ENCODE data around the gene LMO2. TPM values are rescaled to one million over a fixed set of nuclear protein-coding genes. Genes with fewer than 3 reads are reported as not detected.

Gene LMO2
- total RNA-seq, 6 donors from 2014 or later: 7.3 to 58.5 (median 34.1) TPM

DNA sequence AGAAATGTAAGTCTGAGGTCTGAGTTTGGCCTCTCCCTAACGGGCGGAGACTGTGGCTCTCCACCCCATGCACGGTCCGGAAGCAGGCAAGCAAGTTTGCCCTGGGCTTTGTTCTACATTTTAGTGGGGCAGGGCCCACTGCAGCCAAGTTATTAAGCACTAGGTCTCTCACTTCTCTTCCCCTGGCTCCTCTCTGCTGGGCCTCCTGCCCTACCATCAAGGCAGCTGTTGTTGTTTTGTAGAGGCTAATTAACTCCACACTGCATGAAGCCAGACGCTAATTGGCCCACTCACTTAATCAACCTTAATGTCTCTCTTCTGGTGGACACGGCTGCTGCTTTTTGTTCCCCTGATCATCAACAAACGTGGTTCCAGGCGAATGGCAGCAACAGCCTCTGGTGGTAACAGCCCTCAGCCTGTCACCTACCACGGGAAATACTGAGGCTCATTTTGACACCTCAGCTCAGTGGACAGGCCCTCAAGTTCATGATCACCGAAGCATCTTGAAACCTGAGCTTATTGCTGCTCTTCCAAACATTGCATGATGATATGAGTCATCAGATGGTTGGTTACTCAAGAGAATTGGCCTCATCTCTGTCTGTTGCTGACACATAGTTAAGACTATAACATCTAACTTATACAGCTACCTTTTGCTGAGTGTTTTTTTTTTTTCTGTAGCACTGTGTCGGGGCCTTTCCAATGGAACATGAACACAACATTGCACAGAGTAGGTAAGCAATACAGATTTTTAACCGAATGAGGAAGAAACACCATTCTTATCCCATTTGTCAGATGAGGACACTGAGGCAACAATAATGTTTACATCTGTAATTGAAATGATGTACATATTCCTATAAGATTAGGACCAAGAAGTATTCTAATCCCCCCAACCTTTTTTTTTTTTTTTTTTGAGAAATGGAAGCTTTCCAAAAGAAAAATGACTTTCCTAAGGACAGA lies 20.8 kb upstream of the LMO2 start:
- WGBS, 2 donors: 46 to 67% methylated on average over 11 to 12 of the region's 12 CpGs
- TF ChIP-seq EP300 (IDR thresholded peaks at IDR 0.05) (no peak), CTCF (IDR thresholded peaks at IDR 0.05) (no peak), POLR2AphosphoS5 (IDR thresholded peaks at IDR 0.05) (peak in 1 of 2 donors; percentile 44), POLR2A (IDR thresholded peaks at IDR 0.05) (no peak)
- Histone ChIP-seq H3K4me1 (peaks cover 0 to 6% (median 3%) of the 10 kb centered on the region in 4 donors), H3K4me3 (no peak overlapping the region), H3K27ac (peak overlapping the region; percentile 44 to 71 (median 49)), H3K9me3 (no peaks in the 10 kb centered on the region), H3K36me3 (no peaks in the 10 kb centered on the region), H3K27me3 (no peaks in the 10 kb centered on the region)
- ATAC-seq (ENCODE audit: low FRiP score in 2 of 2) (peak in 1 of 2 donors; percentile 89), DNase-seq (no peak)

- Histone ChIP-seq H3K4me3 (no peak overlapping the region), H3K27ac (no peak overlapping the region), H3K36me3 (no peaks in the 10 kb centered on the region), H3K4me1 (peaks cover 0 to 6% (median 3%) of the 10 kb centered on the region in 4 donors), H3K9me3 (no peaks in the 10 kb centered on the region), H3K27me3 (no peaks in the 10 kb centered on the region)
- ATAC-seq (ENCODE audit: low FRiP score in 2 of 2) (no peak), DNase-seq (no peak)
- TF ChIP-seq CTCF (IDR thresholded peaks at IDR 0.05) (no peak), EP300 (IDR thresholded peaks at IDR 0.05) (no peak), POLR2AphosphoS5 (IDR thresholded peaks at IDR 0.05) (no peak), POLR2A (IDR thresholded peaks at IDR 0.05) (no peak)
Measured at GRCh38 chr11:33910958-33911339, 19.1 kb upstream of the LMO2 start.

GRCh38 chr11:33910296-33910957 lies 18.6 kb upstream of the LMO2 start:
- DNase-seq: no peak
- Histone ChIP-seq H3K4me3 (no peak overlapping the region), H3K36me3 (no peaks in the 10 kb centered on the region), H3K27me3 (no peaks in the 10 kb centered on the region), H3K27ac (no peak overlapping the region), H3K9me3 (no peaks in the 10 kb centered on the region), H3K4me1 (peaks cover 0 to 6% (median 3%) of the 10 kb centered on the region in 4 donors)
- TF ChIP-seq POLR2A (IDR thresholded peaks at IDR 0.05) (no peak), EP300 (IDR thresholded peaks at IDR 0.05) (no peak), POLR2AphosphoS5 (IDR thresholded peaks at IDR 0.05) (no peak), CTCF (IDR thresholded peaks at IDR 0.05) (no peak)
- ATAC-seq (ENCODE audit: low FRiP score in 2 of 2): no peak
- WGBS, 2 donors: 52 to 62% methylated on average over 6 of the region's 6 CpGs

DNA sequence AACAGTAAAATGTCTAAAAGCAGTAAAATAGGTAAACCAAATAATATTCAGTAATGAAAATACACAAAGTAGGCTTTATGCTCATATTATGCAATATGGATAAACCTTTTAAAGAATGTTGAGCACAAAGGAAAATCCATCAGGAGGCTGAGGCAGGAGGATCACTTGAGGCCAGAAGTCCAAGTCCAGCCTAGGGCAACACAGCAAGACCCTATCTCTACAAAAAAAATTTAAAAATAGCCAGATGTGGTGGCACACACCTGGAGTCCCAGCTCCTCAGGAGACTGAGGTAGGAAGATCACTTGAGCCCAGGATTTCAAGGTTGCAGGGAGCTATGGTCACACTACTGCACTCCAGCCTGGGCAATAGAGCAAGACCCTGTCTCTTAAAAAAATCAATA lies 17.7 kb upstream of the LMO2 start:
- H3K36me3 ChIP-seq: no peaks in the 10 kb centered on the region
- H3K4me3 ChIP-seq: no peak overlapping the region
- ATAC-seq (ENCODE audit: low FRiP score in 2 of 2) (no peak), DNase-seq (no peak)
- no peaks in the 10 kb centered on the region for H3K9me3 ChIP-seq
- no peaks in the 10 kb centered on the region for H3K27me3 ChIP-seq
- no peak overlapping the region for H3K27ac ChIP-seq
- TF ChIP-seq CTCF (IDR thresholded peaks at IDR 0.05): no peak
- no peak for TF ChIP-seq EP300 (IDR thresholded peaks at IDR 0.05)
- TF ChIP-seq POLR2AphosphoS5 (IDR thresholded peaks at IDR 0.05): no peak
- TF ChIP-seq POLR2A (IDR thresholded peaks at IDR 0.05): no peak
- H3K4me1 ChIP-seq: peaks cover 0 to 6% (median 3%) of the 10 kb centered on the region in 4 donors
